NT2/D1 (cell line): ENCODE measurements around the gene ELOB.

Source experiments
- SUZ12 ChIP-seq: IDR thresholded peaks from 2 replicates; pipeline ENCODE4 v1.6.1; 2011; ENCODE audit not compliant: insufficient read length, insufficient read depth; ENCODE audit errors: extremely low read depth
- YY1 ChIP-seq: IDR thresholded peaks from 2 replicates; pipeline ENCODE4 v1.6.1; 2011; ENCODE audit not compliant: insufficient read length, insufficient read depth
- ZNF274 ChIP-seq: IDR thresholded peaks from 2 replicates; pipeline ENCODE4 v1.6.1; 2011; ENCODE audit warnings: mild to moderate bottlenecking, low read depth, low read length

- TF ChIP-seq YY1 (no peak), SUZ12 (no peak), ZNF274 (no peak)
Measured at GRCh38 chr16:2774161-2774891, 2.8 kb downstream of the ELOB start.
